Neural progenitor cell (in vitro differentiated cells): Measurements from ENCODE around the gene ZC3H12C. TPM values are rescaled to one million over a fixed set of nuclear protein-coding genes. Genes with fewer than 3 reads are reported as not detected.

Source experiments
- DNase-seq: peaks from one replicate; pipeline ENCODE4 v3.0.0-alpha.2; 2016; ENCODE audit warnings: low spot score
- H2AFZ ChIP-seq: fragments of 200-600 bp; sonication (generic); replicated peaks from 2 replicates; pipeline ENCODE4 v1.6.1; 2016; ENCODE audit warnings: antibody characterized with exemption
- H3F3A ChIP-seq: fragments of 200-600 bp; sonication (generic); 2 replicates; pipeline ENCODE4 v1.6.1; 2016; ENCODE audit warnings: antibody characterized with exemption, low read depth
- H3K27ac ChIP-seq: fragments of 200-600 bp; sonication (generic); 2 replicates; pipeline ENCODE4 v1.5.1; 2016; ENCODE audit warnings: mild to moderate bottlenecking
- H3K27me3 ChIP-seq: fragments of 200-600 bp; sonication (generic); 2 replicates; pipeline ENCODE4 v1.6.1; 2016; ENCODE audit warnings: mild to moderate bottlenecking, moderate library complexity
- H3K36me3 ChIP-seq: fragments of 200-600 bp; sonication (generic); 2 replicates; pipeline ENCODE4 v1.5.1; 2016
- H3K4me1 ChIP-seq: fragments of 200-600 bp; sonication (generic); 2 replicates; pipeline ENCODE4 v1.6.1; 2016; ENCODE audit warnings: mixed run types
- H3K4me2 ChIP-seq: fragments of 200-600 bp; sonication (generic); 2 replicates; pipeline ENCODE4 v1.6.1; 2016
- H3K4me3 ChIP-seq: fragments of 200-600 bp; sonication (generic); 2 replicates; pipeline ENCODE4 v1.5.1; 2016
- H3K79me2 ChIP-seq: fragments of 200-600 bp; sonication (generic); 2 replicates; pipeline ENCODE4 v1.6.1; 2016; ENCODE audit warnings: low read depth
- H3K9ac ChIP-seq: fragments of 200-600 bp; sonication (generic); 2 replicates; pipeline ENCODE4 v1.6.1; 2016
- H3K9me3 ChIP-seq: fragments of 200-600 bp; sonication (generic); 2 replicates; pipeline ENCODE4 v1.5.1; 2016; ENCODE audit warnings: low read depth
- H4K20me1 ChIP-seq: fragments of 200-600 bp; sonication (generic); 2 replicates; pipeline ENCODE4 v1.6.1; 2016; ENCODE audit warnings: low read depth
- H3K27ac Mint-ChIP-seq: 3 replicates; pipeline ENCODE4 v1.8.0; 2021; ENCODE audit warnings: mixed read lengths
- H3K27me3 Mint-ChIP-seq: 2 replicates; pipeline ENCODE4 v1.8.0; 2022; ENCODE audit warnings: low read depth, mild to moderate bottlenecking, inconsistent platforms, moderate library complexity, mixed read lengths; ENCODE audit not compliant: insufficient read depth
- H3K36me3 Mint-ChIP-seq: 3 replicates; pipeline ENCODE4 v1.8.0; 2021; ENCODE audit warnings: mixed read lengths
- H3K4me1 Mint-ChIP-seq: 3 replicates; pipeline ENCODE4 v1.8.0; 2021; ENCODE audit warnings: mixed read lengths
- H3K4me3 Mint-ChIP-seq: 3 replicates; pipeline ENCODE4 v1.8.0; 2021; ENCODE audit warnings: mild to moderate bottlenecking, moderate library complexity, mixed read lengths
- H3K9me3 Mint-ChIP-seq: 3 replicates; pipeline ENCODE4 v1.8.0; 2020; ENCODE audit warnings: mixed read lengths
- CTCF ChIP-seq: fragments of 200-600 bp; sonication (generic); IDR thresholded peaks from 2 replicates; pipeline ENCODE4 v1.5.1; 2017; ENCODE audit warnings: antibody characterized with exemption, mild to moderate bottlenecking
- EZH2 ChIP-seq: fragments of 200-600 bp; sonication (generic); IDR thresholded peaks from 2 replicates; pipeline ENCODE4 v1.6.1; 2017; ENCODE audit warnings: antibody characterized with exemption, mild to moderate bottlenecking, moderate library complexity
- EZH2phosphoT487 ChIP-seq: fragments of 200-600 bp; sonication (generic); IDR thresholded peaks from 2 replicates; pipeline ENCODE4 v1.6.1; 2017; ENCODE audit warnings: antibody characterized with exemption
- total RNA-seq: library from RNA; depleted of rRNA; stranded (reverse); fragments of >200 nt; gene quantifications from 2 replicates; pipeline ENCODE4 v1.2.3, GENCODE V29; 2015; ENCODE audit warnings: low replicate concordance

The ZC3H12C gene
- total RNA-seq, 1 donor from 2014 or later: 31.8 TPM

GRCh38 chr11:110098645-110099044 is 5.5 kb downstream of the ZC3H12C start:
- H3K27ac Mint-ChIP-seq: no peak overlapping the region
- peaks cover 3% of the 10 kb centered on the region for H3K27me3 Mint-ChIP-seq
- H3K27ac ChIP-seq: no peak overlapping the region
- peaks cover 14% of the 10 kb centered on the region for H3K4me1 ChIP-seq
- H3K4me1 Mint-ChIP-seq: peaks cover 20% of the 10 kb centered on the region
- H4K20me1 ChIP-seq: peaks cover 26% of the 10 kb centered on the region
- H3K36me3 ChIP-seq: no peaks in the 10 kb centered on the region
- no peak overlapping the region for H2AFZ ChIP-seq
- H3K9me3 Mint-ChIP-seq: peaks cover 24% of the 10 kb centered on the region
- peaks cover 80% of the 10 kb centered on the region for H3K79me2 ChIP-seq
- no peak overlapping the region for H3K9ac ChIP-seq
- H3F3A ChIP-seq: peaks cover 6% of the 10 kb centered on the region
- no peak overlapping the region for H3K4me2 ChIP-seq
- no peak overlapping the region for H3K4me3 Mint-ChIP-seq
- peaks cover 5% of the 10 kb centered on the region for H3K27me3 ChIP-seq
- TF ChIP-seq EZH2phosphoT487 (no peak), CTCF (no peak), EZH2 (no peak)
- DNase-seq: no peak
- no peaks in the 10 kb centered on the region for H3K9me3 ChIP-seq
- H3K36me3 Mint-ChIP-seq: peaks cover 28% of the 10 kb centered on the region
- no peak overlapping the region for H3K4me3 ChIP-seq

GRCh38 chr11:110100476-110101240 is 7.5 kb downstream of the ZC3H12C start:
- Histone ChIP-seq H4K20me1 (peaks cover 10% of the 10 kb centered on the region), H3K9me3 (no peaks in the 10 kb centered on the region), H3K36me3 (peaks cover 6% of the 10 kb centered on the region), H3K4me2 (no peak overlapping the region), H3F3A (peaks cover 6% of the 10 kb centered on the region), H3K79me2 (peaks cover 76% of the 10 kb centered on the region), H3K27me3 (no peaks in the 10 kb centered on the region), H2AFZ (no peak overlapping the region), H3K9ac (no peak overlapping the region), H3K4me3 (no peak overlapping the region), H3K4me1 (peaks cover 7% of the 10 kb centered on the region), H3K27ac (peak overlapping the region; percentile 62)
- Mint-ChIP-seq H3K4me3 (no peak overlapping the region), H3K9me3 (peaks cover 28% of the 10 kb centered on the region), H3K27me3 (no peaks in the 10 kb centered on the region), H3K27ac (no peak overlapping the region), H3K4me1 (peaks cover 9% of the 10 kb centered on the region), H3K36me3 (peaks cover 32% of the 10 kb centered on the region)
- DNase-seq: no peak
- no peak for TF ChIP-seq EZH2
- TF ChIP-seq CTCF: no peak
- no peak for TF ChIP-seq EZH2phosphoT487

GRCh38 chr11:110106713-110107274 is 13.6 kb downstream of the ZC3H12C start:
- no peaks in the 10 kb centered on the region for H3F3A ChIP-seq
- no peak overlapping the region for H3K27ac ChIP-seq
- H3K4me3 Mint-ChIP-seq: no peak overlapping the region
- peaks cover 6% of the 10 kb centered on the region for H3K36me3 ChIP-seq
- no peaks in the 10 kb centered on the region for H3K4me1 ChIP-seq
- peaks cover 33% of the 10 kb centered on the region for H3K9me3 Mint-ChIP-seq
- H3K9me3 ChIP-seq: peaks cover 6% of the 10 kb centered on the region
- H2AFZ ChIP-seq: no peak overlapping the region
- H3K27me3 Mint-ChIP-seq: no peaks in the 10 kb centered on the region
- TF ChIP-seq CTCF (no peak), EZH2phosphoT487 (no peak), EZH2 (no peak)
- no peaks in the 10 kb centered on the region for H3K27me3 ChIP-seq
- no peaks in the 10 kb centered on the region for H3K4me1 Mint-ChIP-seq
- no peak overlapping the region for H3K4me2 ChIP-seq
- peaks cover 4% of the 10 kb centered on the region for H4K20me1 ChIP-seq
- no peak for DNase-seq
- no peak overlapping the region for H3K9ac ChIP-seq
- no peak overlapping the region for H3K4me3 ChIP-seq
- peaks cover 65% of the 10 kb centered on the region for H3K79me2 ChIP-seq
- H3K36me3 Mint-ChIP-seq: peaks cover 38% of the 10 kb centered on the region
- H3K27ac Mint-ChIP-seq: no peak overlapping the region
